Measurements from ENCODE around the gene AFDN. TPM values are rescaled to one million over a fixed set of nuclear protein-coding genes. Genes with fewer than 3 reads are reported as not detected.

Gene AFDN
- total RNA-seq, 1 experiment from 2014 or later = 226 TPM

GRCh38 chr6:168015009-168015408, 188.3 kb downstream of the AFDN start:
- BruUV-seq (replicated peaks) = no TSS peak
- intact Hi-C loops (cut with micrococcal nuclease; ENCODE audit: unreplicated experiment) = no loop called here
- Mint-ChIP-seq H3K4me1 (ENCODE audit: low read depth, unreplicated experiment) (no peaks in the 10 kb centered on the region), H3K27me3 (ENCODE audit: unreplicated experiment) (peaks cover 67% of the 10 kb centered on the region), H3K9me3 (ENCODE audit: low read depth, unreplicated experiment) (peaks cover 16% of the 10 kb centered on the region), H3K36me3 (ENCODE audit: insufficient read depth, unreplicated experiment) (peaks cover 5% of the 10 kb centered on the region), H3K4me3 (ENCODE audit: low read depth, unreplicated experiment) (no peak overlapping the region), H3K27ac (ENCODE audit: unreplicated experiment) (no peak overlapping the region)
- no peak for TF ChIP-seq CTCF (IDR thresholded peaks at IDR 0.05; ENCODE audit: unreplicated experiment)
- CTCF ChIA-PET = no interaction called here
- DNase-seq = no peak

GRCh38 chr6:168015482-168016175, 188.9 kb downstream of the AFDN start:
- peaks cover 5% of the 10 kb centered on the region for H3K36me3 Mint-ChIP-seq (ENCODE audit: insufficient read depth, unreplicated experiment)
- H3K27ac Mint-ChIP-seq (ENCODE audit: unreplicated experiment) = no peak overlapping the region
- H3K4me1 Mint-ChIP-seq (ENCODE audit: low read depth, unreplicated experiment) = no peaks in the 10 kb centered on the region
- peaks cover 73% of the 10 kb centered on the region for H3K27me3 Mint-ChIP-seq (ENCODE audit: unreplicated experiment)
- no TSS peak for BruUV-seq (replicated peaks)
- no peak overlapping the region for H3K4me3 Mint-ChIP-seq (ENCODE audit: low read depth, unreplicated experiment)
- peaks cover 12% of the 10 kb centered on the region for H3K9me3 Mint-ChIP-seq (ENCODE audit: low read depth, unreplicated experiment)
- TF ChIP-seq CTCF (IDR thresholded peaks at IDR 0.05; ENCODE audit: unreplicated experiment) = no peak
- DNase-seq = no peak
- intact Hi-C loops (cut with micrococcal nuclease; ENCODE audit: unreplicated experiment) = no loop called here
- CTCF ChIA-PET = no interaction called here

GRCh38 chr6:168016176-168016620, 189.5 kb downstream of the AFDN start:
- peaks cover 79% of the 10 kb centered on the region for H3K27me3 Mint-ChIP-seq (ENCODE audit: unreplicated experiment)
- intact Hi-C loops (cut with micrococcal nuclease; ENCODE audit: unreplicated experiment) = no loop called here
- no peak for TF ChIP-seq CTCF (IDR thresholded peaks at IDR 0.05; ENCODE audit: unreplicated experiment)
- no peak overlapping the region for H3K4me3 Mint-ChIP-seq (ENCODE audit: low read depth, unreplicated experiment)
- H3K27ac Mint-ChIP-seq (ENCODE audit: unreplicated experiment) = no peak overlapping the region
- H3K9me3 Mint-ChIP-seq (ENCODE audit: low read depth, unreplicated experiment) = peaks cover 8% of the 10 kb centered on the region
- peaks cover 5% of the 10 kb centered on the region for H3K36me3 Mint-ChIP-seq (ENCODE audit: insufficient read depth, unreplicated experiment)
- H3K4me1 Mint-ChIP-seq (ENCODE audit: low read depth, unreplicated experiment) = no peaks in the 10 kb centered on the region
- CTCF ChIA-PET = no interaction called here
- no TSS peak for BruUV-seq (replicated peaks)
- DNase-seq = no peak

- H3K4me3 Mint-ChIP-seq (ENCODE audit: low read depth, unreplicated experiment) = no peak overlapping the region
- CTCF ChIA-PET = no interaction called here
- peaks cover 3% of the 10 kb centered on the region for H3K9me3 Mint-ChIP-seq (ENCODE audit: low read depth, unreplicated experiment)
- H3K4me1 Mint-ChIP-seq (ENCODE audit: low read depth, unreplicated experiment) = no peaks in the 10 kb centered on the region
- intact Hi-C loops (cut with micrococcal nuclease; ENCODE audit: unreplicated experiment) = no loop called here
- no peak for DNase-seq
- no peak for TF ChIP-seq CTCF (IDR thresholded peaks at IDR 0.05; ENCODE audit: unreplicated experiment)
- BruUV-seq (replicated peaks) = no TSS peak
- H3K36me3 Mint-ChIP-seq (ENCODE audit: insufficient read depth, unreplicated experiment) = peaks cover 5% of the 10 kb centered on the region
- peaks cover 86% of the 10 kb centered on the region for H3K27me3 Mint-ChIP-seq (ENCODE audit: unreplicated experiment)
- no peak overlapping the region for H3K27ac Mint-ChIP-seq (ENCODE audit: unreplicated experiment)
These were observed 190.2 kb downstream of the AFDN start for GRCh38 chr6:168016721-168017525.
